ENCODE results near the gene ITGA3. TPM values are rescaled to one million over a fixed set of nuclear protein-coding genes. Genes with fewer than 3 reads are reported as not detected.

ITGA3 gene
- total RNA-seq (10 to 100 TPM; 24.2 to 30.7 TPM), polyA plus RNA-seq (ENCODE audit: insufficient read depth, low read depth, low replicate concordance) (20.0 TPM)
- long read RNA-seq, donor 1, partial matches to known transcripts = 0 of 7 reads
- long read RNA-seq, donor 1, other reads (novel, unspliced or antisense) = 0 of 7 reads
- long read RNA-seq, donor 2, partial matches to known transcripts = 6 of 6 reads
- long read RNA-seq, donor 2, other reads (novel, unspliced or antisense) = 0 of 6 reads

GRCh38 chr17:50055426-50056216, at the start of gene ITGA3:
Gene ITGA3 (plus strand): TSS chr17:50056110. CDS start chr17:50056440, 330 bp downstream.
- H3K36me3 ChIP-seq (ENCODE audit: low read depth, missing control alignments) = no peaks in the 10 kb centered on the region
- peak within 1 kb of the TSS; percentile 66 to 78 for H3K4me3 ChIP-seq
- H3K4me1 ChIP-seq = peaks cover 45% of the 10 kb centered on the region
- peak; percentile 70 for DNase-seq
- no peaks in the 10 kb centered on the region for H3K27me3 ChIP-seq
- H3K9me3 ChIP-seq = no peaks in the 10 kb centered on the region
- intact Hi-C loops (cut with DNase I; ENCODE audit: low total_unique reads) = no loop called here
- TF ChIP-seq POLR2A (IDR thresholded peaks at IDR 0.05) (no peak), CTCF (IDR thresholded peaks at IDR 0.05) (no peak)
- H3K27ac ChIP-seq = peak within 1 kb of the TSS; percentile 71 to 84
- 0% methylated on average over 1 to 45 of the region's 65 CpGs for WGBS, 2 donors

GRCh38 chr17:50009282-50009681, 46.6 kb upstream of the ITGA3 start:
- no peak for DNase-seq
- intact Hi-C loops (cut with DNase I; ENCODE audit: low total_unique reads) = no loop called here
- TF ChIP-seq POLR2A (IDR thresholded peaks at IDR 0.05) (no peak), CTCF (IDR thresholded peaks at IDR 0.05) (no peak)
- H3K4me1 ChIP-seq = no peaks in the 10 kb centered on the region
- H3K27ac ChIP-seq = no peak overlapping the region
- WGBS, 2 donors = 56 to 87% methylated on average over 2 of the region's 2 CpGs
- H3K27me3 ChIP-seq = no peaks in the 10 kb centered on the region
- no peaks in the 10 kb centered on the region for H3K36me3 ChIP-seq (ENCODE audit: low read depth, missing control alignments)
- H3K4me3 ChIP-seq = no peak overlapping the region
- no peaks in the 10 kb centered on the region for H3K9me3 ChIP-seq

- intact Hi-C loops (cut with DNase I; ENCODE audit: low total_unique reads) = no loop called here
- Histone ChIP-seq H3K9me3 (no peaks in the 10 kb centered on the region), H3K4me1 (no peaks in the 10 kb centered on the region), H3K27me3 (no peaks in the 10 kb centered on the region), H3K27ac (no peak overlapping the region), H3K36me3 (ENCODE audit: low read depth, missing control alignments) (no peaks in the 10 kb centered on the region), H3K4me3 (no peak overlapping the region)
- WGBS, 2 donors = 87 to 92% methylated on average over 2 of the region's 2 CpGs
- TF ChIP-seq POLR2A (IDR thresholded peaks at IDR 0.05) (no peak), CTCF (IDR thresholded peaks at IDR 0.05) (no peak)
- no peak for DNase-seq
These were observed 42.8 kb upstream of the ITGA3 start for GRCh38 chr17:50013079-50013478.

GRCh38 chr17:50014471-50015088, 41.3 kb upstream of the ITGA3 start:
- intact Hi-C loops (cut with DNase I; ENCODE audit: low total_unique reads) = no loop called here
- no peak for TF ChIP-seq POLR2A (IDR thresholded peaks at IDR 0.05)
- no peak for TF ChIP-seq CTCF (IDR thresholded peaks at IDR 0.05)

More at GRCh38 chr17:50014471-50015088, 41.3 kb upstream of the ITGA3 start:
- H3K27ac ChIP-seq = no peak overlapping the region
- no peaks in the 10 kb centered on the region for H3K9me3 ChIP-seq
- no peak for DNase-seq
- no peaks in the 10 kb centered on the region for H3K36me3 ChIP-seq (ENCODE audit: low read depth, missing control alignments)
- no peaks in the 10 kb centered on the region for H3K27me3 ChIP-seq
- no peak overlapping the region for H3K4me3 ChIP-seq
- no peaks in the 10 kb centered on the region for H3K4me1 ChIP-seq
- WGBS, 2 donors = 52 to 57% methylated on average over 1 of the region's 1 CpG

Measured in testis (tissue), 5 donors.